HepG2 (cell line): ENCODE results near the gene AKR7A2. TPM values are rescaled to one million over a fixed set of nuclear protein-coding genes. Genes with fewer than 3 reads are reported as not detected.
A peak's percentile ranks its signal among the peaks of the same experiment; 100 is the strongest.

ENCODE experiments used
- E2F5 ChIP-seq: sonication (generic); formaldehyde crosslinking; conservative IDR thresholded peaks from 2 replicates; pipeline ENCODE4 v1.4.0; 2020; ENCODE audit warnings: missing genetic modification reagents
- FOSL1 ChIP-seq: sonication (generic); formaldehyde crosslinking; IDR thresholded peaks from 2 replicates; pipeline ENCODE4 v1.9.0; 2021; ENCODE audit warnings: missing genetic modification reagents, borderline replicate concordance
- KLF11 ChIP-seq: IDR thresholded peaks from 2 replicates; pipeline ENCODE4 v1.6.1; 2016; ENCODE audit warnings: missing compliant biosample characterization
- NFIC ChIP-seq: IDR thresholded peaks from 2 replicates; pipeline ENCODE4 v1.6.1; 2012; ENCODE audit warnings: mild to moderate bottlenecking, low read length, inconsistent platforms
- NKX3-1 ChIP-seq: sonication (generic); formaldehyde crosslinking; IDR thresholded peaks from 2 replicates; pipeline ENCODE4 v1.5.0; 2020; ENCODE audit warnings: missing genetic modification reagents
- NR2F1 ChIP-seq, 2 experiments: fragments of 450-650 bp in 1 of 2; formaldehyde crosslinking in 1 of 2; IDR thresholded peaks; 2 replicates each; pipeline versions ENCODE4 v1.5.0 to v1.6.1; 2016 to 2020; ENCODE audit warnings: mild to moderate bottlenecking in 1 of 2, missing compliant biosample characterization in 1 of 2, missing genetic modification reagents in 1 of 2, moderate library complexity in 1 of 2
- PRMT3 ChIP-seq: sonication (generic); formaldehyde crosslinking; IDR thresholded peaks from 2 replicates; pipeline ENCODE4 v1.8.1; 2022; ENCODE audit warnings: low read depth, mild to moderate bottlenecking, moderate library complexity, missing genetic modification reagents, borderline replicate concordance
- RAD21 ChIP-seq: fragments of 450-650 bp; formaldehyde crosslinking; IDR thresholded peaks from 2 replicates; pipeline ENCODE4 v1.5.0; 2020; ENCODE audit warnings: mild to moderate bottlenecking
- RAD51 ChIP-seq: fragments of 450-650 bp; IDR thresholded peaks from 2 replicates; pipeline ENCODE4 v1.6.1; 2016; ENCODE audit warnings: borderline replicate concordance
- SAP130 ChIP-seq: IDR thresholded peaks from 2 replicates; pipeline ENCODE4 v1.6.1; 2016; ENCODE audit warnings: low read depth
- TMF1 ChIP-seq: sonication (generic); formaldehyde crosslinking; IDR thresholded peaks from 2 replicates; pipeline ENCODE4 v1.8.1; 2022; ENCODE audit warnings: low read depth, missing genetic modification reagents
- TP53 ChIP-seq: sonication (generic); formaldehyde crosslinking; conservative IDR thresholded peaks from 2 replicates; pipeline ENCODE4 v1.4.0; 2020; ENCODE audit warnings: missing genetic modification reagents
- ZBTB10 ChIP-seq: sonication (generic); formaldehyde crosslinking; IDR thresholded peaks from 2 replicates; pipeline ENCODE4 v1.4.0; 2020; ENCODE audit warnings: missing genetic modification reagents, borderline replicate concordance
- ZNF10 ChIP-seq: sonication (generic); formaldehyde crosslinking; IDR thresholded peaks from 2 replicates; pipeline ENCODE4 v1.4.0; 2020; ENCODE audit warnings: mild to moderate bottlenecking, low read depth, missing genetic modification reagents, borderline replicate concordance
- ZNF180 ChIP-seq: sonication (generic); formaldehyde crosslinking; IDR thresholded peaks from 2 replicates; pipeline ENCODE4 v1.4.0; 2020; ENCODE audit warnings: low read depth, missing genetic modification reagents, borderline replicate concordance
- ZNF3 ChIP-seq: IDR thresholded peaks from 2 replicates; pipeline ENCODE4 v1.7.0; 2017; ENCODE audit warnings: inconsistent platforms
- ZNF33A ChIP-seq: sonication (generic); formaldehyde crosslinking; IDR thresholded peaks from 2 replicates; pipeline ENCODE4 v1.5.1; 2020; ENCODE audit warnings: missing genetic modification reagents, mild to moderate bottlenecking, moderate library complexity, borderline replicate concordance
- ZSCAN25 ChIP-seq: sonication (generic); formaldehyde crosslinking; IDR thresholded peaks from 2 replicates; pipeline ENCODE4 v1.8.0; 2022; ENCODE audit warnings: mild to moderate bottlenecking, missing genetic modification reagents
- polyA plus RNA-seq, 8 experiments: library from polyadenylated mRNA; depleted of rRNA in 3 of 8; stranded (reverse) in 7 of 8; unstranded in 1 of 8; fragments of >200 nt; fragmentation: Illumina TruSeq in 4 of 8; extraction: Trizol in 4 of 8; gene quantifications; 2 replicates each; pipeline versions ENCODE4 v1.2.1 to v1.2.3, GENCODE V29; 2011 to 2016; ENCODE audit warnings: low read depth in 4 of 8, missing spikeins in 1 of 8, mixed read lengths in 1 of 8; ENCODE audit not compliant: insufficient read depth in 1 of 8
- total RNA-seq, 5 experiments: library from RNA; depleted of rRNA; stranded (reverse); fragments of >200 nt; fragmentation: Illumina TruSeq; extraction: Trizol; gene quantifications; 2 replicates each; pipeline ENCODE4 v1.2.3, GENCODE V29; 2016; ENCODE audit warnings: low read depth in 1 of 5

AKR7A2 gene
- total and polyA plus RNA-seq, 2 of the 13 experiments (the other 11 are each of a cell fraction or from before 2014, with no cell fraction given) = 45.2 to 75.6 TPM

- no peak for TF ChIP-seq NR2F1 (CRISPR knock-in tag; IDR thresholded peaks at IDR 0.05)
- no peak for TF ChIP-seq FOSL1 (CRISPR knock-in tag)
- no peak for TF ChIP-seq NKX3-1 (CRISPR knock-in tag)
- TF ChIP-seq KLF11 (CRISPR knock-in tag) = no peak
- TF ChIP-seq ZNF3 (CRISPR knock-in tag) = no peak
- no peak for TF ChIP-seq ZBTB10 (CRISPR knock-in tag)
- TF ChIP-seq ZNF33A (CRISPR knock-in tag) = no peak
- no peak for TF ChIP-seq NFIC
- no peak for TF ChIP-seq ZNF180 (CRISPR knock-in tag)
- peak; percentile 46 for TF ChIP-seq SAP130
- no peak for TF ChIP-seq ZSCAN25 (CRISPR knock-in tag)
- no peak for TF ChIP-seq RAD51
- TF ChIP-seq PRMT3 (CRISPR knock-in tag) = no peak
- no peak for TF ChIP-seq TMF1 (CRISPR knock-in tag)
- no peak for TF ChIP-seq RAD21 (CRISPR knock-in tag)
- TF ChIP-seq ZNF10 (CRISPR knock-in tag) = no peak
- TF ChIP-seq TP53 (CRISPR knock-in tag) = no peak
- no peak for TF ChIP-seq E2F5
- TF ChIP-seq, all 625 proteins: peak for 12
Observed at GRCh38 chr1:19315378-19316198, 3.6 kb upstream of the AKR7A2 start (continued).
